BLaER1 (cell line): ENCODE results near the gene MYH14.
"Not testable (repeated sequence)": the region's sequence is repeated elsewhere in the genome, so short reads cannot be mapped to it uniquely, and the experiment has no call there.

Source experiments
- H3K27ac ChIP-seq: shearing (Covaris generic); formaldehyde crosslinking; 2 replicates; pipeline ENCODE4 v1.8.1; 2022
- H3K27me3 ChIP-seq: shearing (Covaris generic); formaldehyde crosslinking; 2 replicates; pipeline ENCODE4 v1.8.1; 2022
- H3K36me3 ChIP-seq: shearing (Covaris generic); formaldehyde crosslinking; 2 replicates; pipeline ENCODE4 v1.8.1; 2022
- H3K4me1 ChIP-seq: shearing (Covaris generic); formaldehyde crosslinking; 2 replicates; pipeline ENCODE4 v1.8.1; 2022
- H3K4me2 ChIP-seq: shearing (Covaris generic); formaldehyde crosslinking; 2 replicates; pipeline ENCODE4 v1.8.1; 2022
- H3K4me3 ChIP-seq: shearing (Covaris generic); formaldehyde crosslinking; 2 replicates; pipeline ENCODE4 v1.8.1; 2022
- H3K9ac ChIP-seq: shearing (Covaris generic); formaldehyde crosslinking; 2 replicates; pipeline ENCODE4 v1.8.1; 2022
- H3K9me3 ChIP-seq: shearing (Covaris generic); formaldehyde crosslinking; 2 replicates; pipeline ENCODE4 v1.8.1; 2022
- H4K20me1 ChIP-seq: shearing (Covaris generic); formaldehyde crosslinking; 2 replicates; pipeline ENCODE4 v1.8.1; 2022
- Cebpa-rat ChIP-seq: shearing (Covaris generic); IDR thresholded peaks from 2 replicates; pipeline ENCODE4 v1.8.1; 2022

Gene MYH14

DNA sequence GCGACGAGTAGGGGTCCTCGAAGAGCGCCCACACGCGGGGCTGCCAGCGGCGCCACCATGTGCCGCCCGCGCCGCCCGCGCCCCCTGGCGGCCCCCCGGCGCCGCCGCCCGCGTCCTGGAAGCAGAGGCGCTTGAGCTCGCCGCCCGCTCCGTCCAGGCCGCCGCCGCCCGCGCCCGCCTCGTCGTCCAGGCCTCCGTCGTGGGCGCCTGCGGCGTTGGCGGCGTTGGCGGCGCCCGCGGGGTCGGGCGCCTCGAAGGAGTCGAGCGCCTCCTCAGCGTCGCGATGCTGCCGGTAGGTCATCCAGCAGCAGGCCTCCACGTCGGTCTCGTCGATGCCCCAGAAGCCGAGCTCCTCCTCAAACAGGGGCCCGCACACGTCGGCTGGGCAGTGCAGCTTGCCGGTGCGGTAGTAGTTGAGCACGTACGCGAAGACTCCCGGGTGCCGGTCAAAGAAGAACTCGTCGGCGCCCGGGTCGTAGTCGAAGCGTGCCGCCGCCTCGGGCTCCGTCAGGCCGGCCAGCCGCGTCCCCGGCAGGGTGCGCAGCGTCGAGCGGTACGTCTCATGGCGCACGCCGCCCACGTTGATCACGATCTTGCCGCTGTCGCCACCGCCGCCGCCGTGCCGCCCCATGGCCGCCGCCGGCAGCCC is 124.9 kb downstream of the MYH14 start:
- H3K27ac ChIP-seq: no peak overlapping the region
- no peaks in the 10 kb centered on the region for H3K36me3 ChIP-seq
- peaks cover 36% of the 10 kb centered on the region for H3K4me1 ChIP-seq
- no peak overlapping the region for H3K4me2 ChIP-seq
- no peak for TF ChIP-seq Cebpa-rat
- no peak overlapping the region for H3K4me3 ChIP-seq
- H4K20me1 ChIP-seq: peaks cover 6% of the 10 kb centered on the region; the same call in 1 of the 2 replicates
- peaks cover 64% of the 10 kb centered on the region for H3K27me3 ChIP-seq
- H3K9ac ChIP-seq: no peak overlapping the region
- H3K9me3 ChIP-seq: peaks cover 17% of the 10 kb centered on the region

DNA sequence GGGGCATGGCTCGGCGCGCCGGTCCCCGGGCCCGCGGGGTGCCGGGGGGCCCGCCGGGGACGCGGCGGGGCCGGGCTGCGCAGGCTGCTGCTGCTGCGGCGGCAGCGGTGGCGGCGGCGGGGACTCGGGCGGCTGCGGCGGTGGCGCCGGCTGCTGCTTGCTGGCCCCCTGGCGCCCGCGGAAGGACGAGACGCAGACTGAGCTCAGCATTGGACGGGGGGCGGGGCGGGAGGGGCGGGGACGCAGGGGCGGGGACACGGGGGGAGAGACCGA is 125.4 kb downstream of the MYH14 start:
- peaks cover 6% of the 10 kb centered on the region; the same call in 1 of the 2 replicates for H4K20me1 ChIP-seq
- H3K4me1 ChIP-seq: peaks cover 36% of the 10 kb centered on the region
- H3K27ac ChIP-seq: no peak overlapping the region
- no peak for TF ChIP-seq Cebpa-rat
- H3K27me3 ChIP-seq: peaks cover 68% of the 10 kb centered on the region
- no peak overlapping the region for H3K4me2 ChIP-seq
- H3K9ac ChIP-seq: no peak overlapping the region
- H3K4me3 ChIP-seq: no peak overlapping the region
- H3K36me3 ChIP-seq: no peaks in the 10 kb centered on the region
- peaks cover 21% of the 10 kb centered on the region for H3K9me3 ChIP-seq

GRCh38 chr19:50329146-50329925 is 125.9 kb downstream of the MYH14 start, which contains the start of gene KCNC3:
KCNC3 (minus strand) TSS chr19:50329377; CDS start chr19:50329082, 295 bp downstream.
- TF ChIP-seq Cebpa-rat: no peak
- H3K4me2 ChIP-seq: peak within 1 kb of the TSS; percentile 76
- H3K9ac ChIP-seq: no peak within 1 kb of the TSS
- peaks cover 21% of the 10 kb centered on the region for H3K9me3 ChIP-seq
- no peak within 1 kb of the TSS for H3K27ac ChIP-seq
- H4K20me1 ChIP-seq: peaks cover 6% of the 10 kb centered on the region; the same call in 1 of the 2 replicates
- no peaks in the 10 kb centered on the region for H3K36me3 ChIP-seq
- peaks cover 36% of the 10 kb centered on the region for H3K4me1 ChIP-seq
- H3K27me3 ChIP-seq: peaks cover 67% of the 10 kb centered on the region
- H3K4me3 ChIP-seq: 0 out of 2 replicates have a peak within 1 kb of the TSS, but pooled peaks have one; percentile 59

GRCh38 chr19:50329926-50330294 is 126.5 kb downstream of the MYH14 start:
- H3K9me3 ChIP-seq: peaks cover 21% of the 10 kb centered on the region
- not testable (repeated sequence) for H3K36me3 ChIP-seq, H3K4me3 ChIP-seq, H3K27ac ChIP-seq, H3K9ac ChIP-seq, H4K20me1 ChIP-seq
- peaks cover 36% of the 10 kb centered on the region for H3K4me1 ChIP-seq
- H3K4me2 ChIP-seq: peak overlapping the region; percentile 76; the same call in 1 of the 2 replicates
- H3K27me3 ChIP-seq: peaks cover 61% of the 10 kb centered on the region

GRCh38 chr19:50330365-50331078 is 127.1 kb downstream of the MYH14 start:
- no peaks in the 10 kb centered on the region for H3K36me3 ChIP-seq
- no peak overlapping the region for H3K27ac ChIP-seq
- H3K9ac ChIP-seq: no peak overlapping the region
- no peak for TF ChIP-seq Cebpa-rat
- peak overlapping the region; percentile 76 for H3K4me2 ChIP-seq
- H3K27me3 ChIP-seq: peaks cover 56% of the 10 kb centered on the region
- peak overlapping the region; percentile 59 for H3K4me3 ChIP-seq
- H4K20me1 ChIP-seq: peaks cover 6% of the 10 kb centered on the region; the same call in 1 of the 2 replicates
- peaks cover 32% of the 10 kb centered on the region for H3K4me1 ChIP-seq
- H3K9me3 ChIP-seq: peaks cover 21% of the 10 kb centered on the region

DNA sequence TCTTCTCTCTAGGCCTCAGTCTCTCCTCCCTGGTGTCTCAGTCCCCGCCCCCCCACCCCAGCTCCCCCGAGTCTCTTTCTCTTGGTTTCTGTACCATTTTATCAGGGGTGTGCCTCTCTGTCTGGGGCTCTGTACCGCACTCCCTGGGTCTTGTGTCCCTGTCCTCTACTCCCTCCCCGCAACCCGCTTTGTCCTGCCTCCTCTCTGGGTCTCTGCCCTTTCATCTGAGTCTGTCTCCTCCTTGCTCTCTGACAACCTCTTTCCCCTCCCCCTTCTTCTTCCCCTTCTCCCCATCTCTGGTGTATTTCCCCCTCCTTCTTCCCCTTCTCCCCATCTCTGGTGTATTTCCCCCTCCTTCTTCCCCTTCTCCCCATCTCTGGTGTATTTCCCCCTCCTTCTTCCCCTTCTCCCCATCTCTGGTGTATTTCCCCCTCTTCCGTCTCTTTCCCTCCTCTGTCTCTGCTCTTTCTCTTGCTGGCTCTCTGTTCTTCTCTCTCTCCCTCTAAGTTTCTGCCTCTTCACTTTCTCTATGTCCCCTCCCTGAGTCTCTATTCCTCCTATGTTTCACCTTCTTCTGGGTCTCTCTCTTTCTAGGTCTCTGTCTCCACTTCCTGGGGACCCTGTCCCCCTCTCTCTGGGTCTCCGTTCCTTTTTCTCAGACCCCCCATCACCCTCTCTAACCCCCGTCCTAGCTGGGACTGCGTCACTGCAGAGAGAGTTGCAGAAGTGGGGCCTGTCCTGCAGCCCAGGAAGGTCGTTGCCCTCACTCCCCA is 128.0 kb downstream of the MYH14 start:
- Histone ChIP-seq H3K9ac (no peak overlapping the region), H3K27me3 (peaks cover 49% of the 10 kb centered on the region), H3K36me3 (no peaks in the 10 kb centered on the region), H3K9me3 (peaks cover 21% of the 10 kb centered on the region), H3K27ac (no peak overlapping the region), H4K20me1 (peaks cover 3% of the 10 kb centered on the region; the same call in 1 of the 2 replicates), H3K4me2 (peak overlapping the region; percentile 76), H3K4me1 (peaks cover 24% of the 10 kb centered on the region), H3K4me3 (peak overlapping the region; percentile 59)
- no peak for TF ChIP-seq Cebpa-rat

DNA sequence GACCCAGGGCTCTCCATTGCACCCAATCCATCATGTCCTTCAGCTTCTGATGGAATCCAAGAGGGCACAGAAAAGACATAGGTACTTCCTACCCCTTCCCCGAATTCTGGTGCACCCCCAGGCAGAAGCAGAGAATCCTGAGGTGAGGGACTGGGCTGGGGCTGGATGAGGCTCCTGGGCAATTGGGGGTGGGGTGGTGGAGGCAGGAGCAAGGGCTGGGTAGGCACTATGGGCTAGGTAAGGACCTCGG is 128.5 kb downstream of the MYH14 start:
- Histone ChIP-seq H4K20me1 (no peaks in the 10 kb centered on the region), H3K27ac (no peak overlapping the region), H3K9ac (no peak overlapping the region), H3K4me3 (no peak overlapping the region), H3K4me2 (peak overlapping the region; percentile 76), H3K27me3 (peaks cover 44% of the 10 kb centered on the region), H3K4me1 (peaks cover 22% of the 10 kb centered on the region), H3K9me3 (peaks cover 21% of the 10 kb centered on the region), H3K36me3 (no peaks in the 10 kb centered on the region)
- TF ChIP-seq Cebpa-rat: no peak

- Histone ChIP-seq H3K4me2 (peak overlapping the region; percentile 76), H3K4me3 (no peak overlapping the region), H3K9ac (no peak overlapping the region), H3K4me1 (peaks cover 22% of the 10 kb centered on the region), H4K20me1 (no peaks in the 10 kb centered on the region), H3K27me3 (peaks cover 38% of the 10 kb centered on the region), H3K9me3 (peaks cover 21% of the 10 kb centered on the region), H3K27ac (no peak overlapping the region), H3K36me3 (no peaks in the 10 kb centered on the region)
- TF ChIP-seq Cebpa-rat: no peak
These were observed 129.0 kb downstream of the MYH14 start for GRCh38 chr19:50332244-50333038.

GRCh38 chr19:50333235-50333736 is 129.9 kb downstream of the MYH14 start:
- Histone ChIP-seq H3K27me3 (peaks cover 30% of the 10 kb centered on the region), H3K9me3 (peaks cover 20% of the 10 kb centered on the region), H3K4me2 (no peak overlapping the region), H3K27ac (no peak overlapping the region), H3K4me3 (no peak overlapping the region), H3K9ac (no peak overlapping the region), H3K4me1 (peaks cover 22% of the 10 kb centered on the region), H4K20me1 (no peaks in the 10 kb centered on the region), H3K36me3 (no peaks in the 10 kb centered on the region)
- no peak for TF ChIP-seq Cebpa-rat
